BE2C (cell line): ENCODE measurements around the gene LBX2.
"Not testable (repeated sequence)": the region's sequence is repeated elsewhere in the genome, so short reads cannot be mapped to it uniquely, and the experiment has no call there.

Experiments
- DNase-seq: peaks from one replicate; pipeline ENCODE4 v3.0.0-alpha.2; 2020
- H3K27me3 ChIP-seq: fragments of 250-450 bp; sonication (Bioruptor Pico); 2 replicates; pipeline ENCODE4 v1.5.1; 2020; ENCODE audit warnings: mild to moderate bottlenecking
- H3K36me3 ChIP-seq: fragments of 250-450 bp; sonication (Bioruptor Pico); 2 replicates; pipeline ENCODE4 v1.5.1; 2020; ENCODE audit warnings: mild to moderate bottlenecking
- H3K4me1 ChIP-seq: fragments of 250-450 bp; sonication (Bioruptor Pico); 2 replicates; pipeline ENCODE4 v1.5.1; 2020
- H3K4me3 ChIP-seq: 2 replicates; pipeline ENCODE4 v1.5.1; 2011; ENCODE audit warnings: low read depth, low read length
- H3K9me3 ChIP-seq: fragments of 250-450 bp; sonication (Bioruptor Pico); 2 replicates; pipeline ENCODE4 v1.5.1; 2020
- CTCF ChIP-seq: IDR thresholded peaks from 2 replicates; pipeline ENCODE4 v1.5.1; 2012; ENCODE audit warnings: mild to moderate bottlenecking, low read depth, low read length

Gene LBX2

GRCh38 chr2:74491648-74492544, 7.5 kb downstream of the LBX2 start:
- no peaks in the 10 kb centered on the region for H3K36me3 ChIP-seq
- no peaks in the 10 kb centered on the region for H3K9me3 ChIP-seq
- DNase-seq = no peak
- no peaks in the 10 kb centered on the region for H3K4me1 ChIP-seq
- H3K27me3 ChIP-seq = no peaks in the 10 kb centered on the region
- no peak overlapping the region for H3K4me3 ChIP-seq
- TF ChIP-seq CTCF = no peak

- no peak overlapping the region for H3K4me3 ChIP-seq
- no peaks in the 10 kb centered on the region for H3K9me3 ChIP-seq
- DNase-seq = no peak
- no peak for TF ChIP-seq CTCF
- H3K36me3 ChIP-seq = no peaks in the 10 kb centered on the region
- H3K4me1 ChIP-seq = no peaks in the 10 kb centered on the region
- no peaks in the 10 kb centered on the region for H3K27me3 ChIP-seq
Observed at GRCh38 chr2:74489906-74490305, 9.5 kb downstream of the LBX2 start.

- H3K36me3 ChIP-seq = no peaks in the 10 kb centered on the region
- no peaks in the 10 kb centered on the region for H3K4me1 ChIP-seq
- no peak for DNase-seq
- no peak for TF ChIP-seq CTCF
- H3K9me3 ChIP-seq = no peaks in the 10 kb centered on the region
- H3K27me3 ChIP-seq = no peaks in the 10 kb centered on the region
- no peak overlapping the region for H3K4me3 ChIP-seq
Observed at GRCh38 chr2:74488643-74489481, 10.5 kb downstream of the LBX2 start.

- Histone ChIP-seq H3K36me3 (no peaks in the 10 kb centered on the region), H3K4me1 (no peaks in the 10 kb centered on the region), H3K4me3 (no peak overlapping the region), H3K9me3 (no peaks in the 10 kb centered on the region), H3K27me3 (no peaks in the 10 kb centered on the region)
- DNase-seq = no peak
- TF ChIP-seq CTCF = no peak
Observed at GRCh38 chr2:74486141-74486540, 13.3 kb downstream of the LBX2 start.

GRCh38 chr2:74483675-74484164, 15.7 kb downstream of the LBX2 start:
- not testable (repeated sequence) for H3K27me3 ChIP-seq, H3K4me1 ChIP-seq, H3K36me3 ChIP-seq, H3K9me3 ChIP-seq, DNase-seq
- H3K4me3 ChIP-seq = peak overlapping the region; percentile 79

- Histone ChIP-seq H3K4me3 (peak within 1 kb of the TSS; percentile 79), H3K27me3 (no peaks in the 10 kb centered on the region), H3K9me3 (no peaks in the 10 kb centered on the region), H3K4me1 (no peaks in the 10 kb centered on the region), H3K36me3 (no peaks in the 10 kb centered on the region)
- peak; percentile 88 for DNase-seq
- TF ChIP-seq CTCF = peak; percentile 72
Observed at GRCh38 chr2:74482801-74483674, 16.4 kb downstream of the LBX2 start, which contains the start of the genes CCDC142 and TTC31. Gene CCDC142 (minus strand): TSS chr2:74482998. CDS start chr2:74482837, 161 bp downstream. Gene TTC31 (plus strand): TSS chr2:74483081. CDS start chr2:74483096, 15 bp downstream.
